Measurements from ENCODE around the gene NOC4L.

NOC4L gene

GRCh38 chr12:132171968-132172521, 27.8 kb downstream of the NOC4L start:
- no peak for DNase-seq

- no peak for DNase-seq
Measured at GRCh38 chr12:132172619-132173018, 28.4 kb downstream of the NOC4L start.

GRCh38 chr12:132173135-132174014, 29.1 kb downstream of the NOC4L start:
- DNase-seq: no peak

- no peak for DNase-seq
Measured at GRCh38 chr12:132174015-132174838, 30.0 kb downstream of the NOC4L start.

- DNase-seq: no peak
Measured at GRCh38 chr12:132174839-132175490, 30.7 kb downstream of the NOC4L start.

- no peak for DNase-seq
Measured at GRCh38 chr12:132175496-132176384, 31.5 kb downstream of the NOC4L start.

GRCh38 chr12:132176385-132176919, 32.2 kb downstream of the NOC4L start:
- DNase-seq: no peak

GRCh38 chr12:132176920-132177551, 32.8 kb downstream of the NOC4L start:
- DNase-seq: no peak

- DNase-seq: no peak
Measured at GRCh38 chr12:132178316-132178715, 34.1 kb downstream of the NOC4L start.

- no peak for DNase-seq
Measured at GRCh38 chr12:132178801-132179401, 34.6 kb downstream of the NOC4L start.

GRCh38 chr12:132179431-132180362, 35.4 kb downstream of the NOC4L start:
- DNase-seq: no peak

GRCh38 chr12:132180648-132181546, 36.6 kb downstream of the NOC4L start:
- no peak for DNase-seq

- no peak for DNase-seq
Measured at GRCh38 chr12:132181570-132182200, 37.4 kb downstream of the NOC4L start.

- no peak for DNase-seq
Measured at GRCh38 chr12:132182206-132182710, 38.0 kb downstream of the NOC4L start.

GRCh38 chr12:132182711-132183365, 38.6 kb downstream of the NOC4L start:
- DNase-seq: no peak

- DNase-seq: no peak
Measured at GRCh38 chr12:132185705-132186104, 41.4 kb downstream of the NOC4L start.

- DNase-seq: no peak
Measured at GRCh38 chr12:132186208-132186856, 42.1 kb downstream of the NOC4L start.

Measured in NCI-H82 (cell line).